IPS DF 6.9 (cell line): Measurements from ENCODE around the gene MARVELD1.

Experiments used
- DNase-seq: peaks from one replicate; pipeline ENCODE4 v3.0.0-alpha.2; 2013; ENCODE audit warnings: low read depth, low spot score
- H3K27ac ChIP-seq: one replicate; pipeline ENCODE4 v1.5.1; 2013; ENCODE audit warnings: low read length, control low read depth
- H3K27me3 ChIP-seq: 2 replicates; pipeline ENCODE4 v1.6.1; 2013; ENCODE audit warnings: mild to moderate bottlenecking, low read length; ENCODE audit not compliant: control insufficient read depth, insufficient read depth
- H3K36me3 ChIP-seq: 2 replicates; pipeline ENCODE4 v1.6.1; 2013; ENCODE audit warnings: low read length; ENCODE audit not compliant: control insufficient read depth, insufficient read depth
- H3K4me1 ChIP-seq: 2 replicates; pipeline ENCODE4 v1.6.1; 2013; ENCODE audit warnings: low read length; ENCODE audit not compliant: control insufficient read depth, insufficient read depth
- H3K4me3 ChIP-seq: 2 replicates; pipeline ENCODE4 v1.5.1; 2013; ENCODE audit warnings: mild to moderate bottlenecking, low read length
- H3K9me3 ChIP-seq: 2 replicates; pipeline ENCODE4 v1.6.1; 2013; ENCODE audit warnings: low read length, inconsistent platforms; ENCODE audit not compliant: control insufficient read depth, insufficient read depth
- WGBS: extraction: QIAGEN DNeasy Blood & Tissue Kit; methylation state at CpG from one replicate; pipeline ENCODE4 v1.1.7; 2013; ENCODE audit warnings: mixed read lengths, missing lambda C conversion rate; ENCODE audit not compliant: insufficient read length, insufficient coverage; 5-methylcytosine and 5-hydroxymethylcytosine counted together

Gene MARVELD1

GRCh38 chr10:97713339-97713825 lies at the start of gene MARVELD1:
Gene MARVELD1, plus strand, starts transcription at chr10:97713730. Its CDS starts 147 bp downstream, at chr10:97713877.
- Histone ChIP-seq H3K9me3 (no peaks in the 10 kb centered on the region), H3K4me3 (peak within 1 kb of the TSS; percentile 62), H3K4me1 (peaks cover 5% of the 10 kb centered on the region), H3K27ac (no peak within 1 kb of the TSS), H3K27me3 (no peaks in the 10 kb centered on the region), H3K36me3 (no peaks in the 10 kb centered on the region)
- WGBS, result no CpG with 5 or more reads among the region's 37 CpGs
- DNase-seq, result no peak

- Histone ChIP-seq H3K27ac (no peak overlapping the region), H3K27me3 (no peaks in the 10 kb centered on the region), H3K36me3 (peaks cover 3% of the 10 kb centered on the region; the same call in 1 of the 2 replicates), H3K4me3 (no peak overlapping the region), H3K9me3 (no peaks in the 10 kb centered on the region; the same call in 1 of the 2 replicates), H3K4me1 (no peaks in the 10 kb centered on the region)
- WGBS, result no CpG with 5 or more reads among the region's 1 CpG
- no peak for DNase-seq
Observed at GRCh38 chr10:97664282-97664850, 49.2 kb upstream of the MARVELD1 start.

GRCh38 chr10:97666992-97667391 lies 46.5 kb upstream of the MARVELD1 start:
- H3K4me3 ChIP-seq, result no peak overlapping the region
- H3K27ac ChIP-seq, result no peak overlapping the region
- no peak for DNase-seq
- H3K27me3 ChIP-seq, result no peaks in the 10 kb centered on the region
- no CpG with 5 or more reads among the region's 7 CpGs for WGBS
- H3K4me1 ChIP-seq, result no peaks in the 10 kb centered on the region
- H3K9me3 ChIP-seq, result no peaks in the 10 kb centered on the region; the same call in 1 of the 2 replicates
- no peaks in the 10 kb centered on the region; the same call in 1 of the 2 replicates for H3K36me3 ChIP-seq

DNA sequence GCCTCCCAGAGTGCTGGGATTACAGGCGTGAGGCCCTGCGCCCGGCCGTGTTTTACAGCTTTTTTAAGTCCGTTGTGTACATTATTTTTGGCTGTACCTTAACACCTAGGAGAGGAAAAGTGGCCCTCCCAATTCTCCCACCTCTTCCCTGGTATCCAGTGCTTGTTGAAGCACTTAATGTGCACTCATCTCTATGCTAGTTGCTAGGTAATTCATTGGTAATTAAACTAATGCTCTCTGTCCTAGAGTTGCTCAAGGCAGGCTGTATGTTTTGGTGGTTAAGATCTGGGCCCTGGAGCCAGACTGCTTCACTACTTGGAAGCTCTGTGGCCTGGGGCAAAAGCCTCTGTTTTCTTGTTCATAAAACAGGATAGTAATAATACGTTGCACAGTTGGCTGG lies 46.1 kb upstream of the MARVELD1 start:
- Histone ChIP-seq H3K36me3 (no peaks in the 10 kb centered on the region; the same call in 1 of the 2 replicates), H3K4me1 (no peaks in the 10 kb centered on the region), H3K27ac (no peak overlapping the region), H3K27me3 (no peaks in the 10 kb centered on the region), H3K9me3 (no peaks in the 10 kb centered on the region), H3K4me3 (no peak overlapping the region)
- no CpG with 5 or more reads among the region's 6 CpGs for WGBS
- no peak for DNase-seq

DNA sequence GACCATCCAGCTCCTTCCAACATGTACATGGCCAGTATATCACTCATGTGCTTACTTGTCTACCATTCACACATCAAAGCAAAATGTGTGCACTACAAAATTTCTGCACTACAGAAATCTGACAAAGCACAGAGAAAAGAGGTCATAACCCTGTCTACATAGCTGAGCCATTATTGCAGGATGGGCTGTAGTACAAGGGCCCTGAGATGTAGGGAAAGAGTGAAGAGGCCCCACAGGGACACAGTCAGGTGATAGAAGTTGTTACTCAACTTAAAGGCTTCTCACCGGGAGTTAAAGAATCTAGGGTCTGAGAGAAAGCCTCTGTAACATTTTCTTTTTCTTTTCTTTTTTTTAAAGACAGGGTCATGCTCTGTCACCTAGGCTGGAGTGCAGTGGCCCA lies 44.0 kb upstream of the MARVELD1 start:
- Histone ChIP-seq H3K4me3 (no peak overlapping the region), H3K27ac (no peak overlapping the region), H3K36me3 (peaks cover 9% of the 10 kb centered on the region), H3K27me3 (no peaks in the 10 kb centered on the region), H3K9me3 (no peaks in the 10 kb centered on the region), H3K4me1 (no peaks in the 10 kb centered on the region)
- no peak for DNase-seq
- no CpG with 5 or more reads among the region's 1 CpG for WGBS

- H3K4me3 ChIP-seq, result no peak overlapping the region
- peaks cover 24% of the 10 kb centered on the region for H3K36me3 ChIP-seq
- no peak overlapping the region for H3K27ac ChIP-seq
- H3K4me1 ChIP-seq, result no peaks in the 10 kb centered on the region
- no peak for DNase-seq
- no peaks in the 10 kb centered on the region for H3K27me3 ChIP-seq
- WGBS, result no CpG with 5 or more reads among the region's 8 CpGs
- no peaks in the 10 kb centered on the region for H3K9me3 ChIP-seq
Observed at GRCh38 chr10:97673736-97674525, 39.6 kb upstream of the MARVELD1 start.

GRCh38 chr10:97675222-97675621 lies 38.3 kb upstream of the MARVELD1 start:
- WGBS, result no CpG with 5 or more reads among the region's 9 CpGs
- H3K4me1 ChIP-seq, result no peaks in the 10 kb centered on the region
- DNase-seq, result no peak
- H3K27ac ChIP-seq, result no peak overlapping the region
- no peaks in the 10 kb centered on the region for H3K9me3 ChIP-seq
- H3K36me3 ChIP-seq, result peaks cover 24% of the 10 kb centered on the region
- no peak overlapping the region for H3K4me3 ChIP-seq
- H3K27me3 ChIP-seq, result no peaks in the 10 kb centered on the region

DNA sequence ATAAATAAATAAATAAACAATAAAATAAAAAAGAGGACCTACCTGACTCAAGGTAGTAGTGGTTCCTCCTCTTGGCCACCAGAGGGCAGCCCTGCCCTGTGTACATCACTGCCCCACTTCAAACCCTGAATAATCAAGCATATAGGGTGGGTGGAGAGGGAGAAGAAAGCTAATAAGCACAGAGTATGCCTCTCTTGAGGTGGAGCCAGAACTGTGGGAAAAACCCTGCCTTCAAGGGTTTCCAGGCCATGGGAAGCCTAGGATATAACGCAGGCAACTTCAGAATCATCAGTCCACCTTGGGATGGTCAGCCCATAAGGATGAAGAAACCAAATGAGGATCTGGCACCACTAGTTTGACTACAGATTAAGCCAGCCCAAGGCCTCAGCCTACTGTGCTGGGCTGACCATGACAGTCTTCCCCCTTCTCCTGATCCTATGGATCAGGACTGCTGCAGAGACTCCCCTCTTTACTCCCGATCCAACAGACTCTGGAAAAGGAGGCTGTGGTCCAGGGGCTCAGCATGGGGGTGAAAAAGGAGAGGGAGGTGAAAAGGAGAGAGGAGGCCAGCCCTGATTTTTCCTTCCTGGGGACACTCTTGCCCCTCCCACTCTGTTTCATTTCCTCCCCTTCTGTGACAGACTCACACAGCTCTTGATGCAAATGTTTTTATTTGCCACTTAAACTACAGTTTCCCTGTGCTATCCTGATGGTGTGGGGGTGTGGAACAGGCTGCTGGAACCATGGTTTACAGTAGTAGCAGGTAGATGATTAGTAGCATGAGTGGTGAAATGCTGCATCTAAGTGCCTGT lies 36.6 kb upstream of the MARVELD1 start:
- WGBS, result no CpG with 5 or more reads among the region's 2 CpGs
- DNase-seq, result no peak
- H3K27ac ChIP-seq, result no peak overlapping the region
- H3K4me3 ChIP-seq, result no peak overlapping the region
- H3K27me3 ChIP-seq, result no peaks in the 10 kb centered on the region
- no peaks in the 10 kb centered on the region for H3K9me3 ChIP-seq
- no peaks in the 10 kb centered on the region for H3K4me1 ChIP-seq
- H3K36me3 ChIP-seq, result peaks cover 24% of the 10 kb centered on the region

DNA sequence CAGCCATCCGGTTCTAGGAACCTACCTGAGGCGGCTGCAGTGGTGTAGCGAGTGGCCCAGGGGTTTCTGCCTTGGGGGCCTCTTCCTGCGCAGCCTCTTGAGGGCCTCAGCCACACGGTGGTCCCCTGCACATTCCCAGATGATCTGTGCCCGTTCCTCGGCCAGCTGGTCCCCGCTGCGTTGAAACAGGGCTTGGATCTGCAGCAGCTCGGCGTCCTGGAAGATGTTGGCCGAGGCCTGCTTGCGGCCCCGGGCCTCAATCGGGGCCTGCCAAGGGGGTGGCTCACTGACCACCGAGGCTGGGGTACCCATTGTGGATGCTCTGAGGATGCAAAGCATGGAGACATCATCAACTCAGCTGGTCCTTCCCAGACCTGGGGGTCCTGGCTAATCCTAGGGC lies 33.9 kb upstream of the MARVELD1 start:
- Histone ChIP-seq H3K4me1 (no peaks in the 10 kb centered on the region), H3K36me3 (peaks cover 15% of the 10 kb centered on the region; the same call in 1 of the 2 replicates), H3K27me3 (no peaks in the 10 kb centered on the region), H3K4me3 (no peak overlapping the region; the same call in 1 of the 2 replicates), H3K27ac (no peak overlapping the region), H3K9me3 (no peaks in the 10 kb centered on the region)
- WGBS, result no CpG with 5 or more reads among the region's 16 CpGs
- no peak for DNase-seq

GRCh38 chr10:97682042-97682441 lies 31.5 kb upstream of the MARVELD1 start:
- H3K36me3 ChIP-seq, result peaks cover 5% of the 10 kb centered on the region; the same call in 1 of the 2 replicates
- no peak overlapping the region for H3K4me3 ChIP-seq
- H3K4me1 ChIP-seq, result no peaks in the 10 kb centered on the region
- no CpG with 5 or more reads among the region's 4 CpGs for WGBS
- H3K9me3 ChIP-seq, result no peaks in the 10 kb centered on the region
- no peaks in the 10 kb centered on the region for H3K27me3 ChIP-seq
- no peak overlapping the region for H3K27ac ChIP-seq
- no peak for DNase-seq
